Lung (tissue), 12 donors: ENCODE data around the gene NFIB. TPM values are rescaled to one million over a fixed set of nuclear protein-coding genes. Genes with fewer than 3 reads are reported as not detected.

Experiments
- ATAC-seq: fragments of 200-7000 bp; cut with Tn5 transposase; one replicate; pipeline ENCODE4 v1.9.1; 2020; ENCODE audit warnings: moderate number of reproducible peaks; ENCODE audit not compliant: insufficient read depth, low FRiP score
- DNase-seq, 3 donors: peaks; one replicate each; pipeline ENCODE4 v3.0.0-alpha.2; 2013 to 2017
- H3K27ac ChIP-seq, 2 donors: one replicate each; pipeline ENCODE4 v1.5.1; 2013; ENCODE audit warnings: mild to moderate bottlenecking in 2 of 2, moderate library complexity in 2 of 2, control low read depth in 1 of 2, inconsistent platforms in 1 of 2, low read depth in 1 of 2, low read length in 1 of 2
- H3K27me3 ChIP-seq, 3 donors: one replicate each; pipeline ENCODE4 v1.5.1; 2013; ENCODE audit warnings: low read length in 2 of 3; ENCODE audit not compliant: control insufficient read depth in 3 of 3, insufficient read depth in 3 of 3
- H3K36me3 ChIP-seq, 4 donors: one replicate each; pipeline ENCODE4 v1.5.1; 2013; ENCODE audit warnings: low read length in 4 of 4, mild to moderate bottlenecking in 1 of 4, moderate library complexity in 1 of 4; ENCODE audit not compliant: control insufficient read depth in 4 of 4, insufficient read depth in 4 of 4
- H3K4me1 ChIP-seq, 5 donors: one replicate each; pipeline ENCODE4 v1.5.1; 2013; ENCODE audit warnings: low read length in 5 of 5, mild to moderate bottlenecking in 2 of 5, moderate library complexity in 1 of 5; ENCODE audit not compliant: control insufficient read depth in 5 of 5, insufficient read depth in 5 of 5
- H3K4me3 ChIP-seq: one replicate; pipeline ENCODE4 v1.5.1; 2013; ENCODE audit warnings: mild to moderate bottlenecking, control low read depth, moderate library complexity
- H3K9ac ChIP-seq, 2 donors: one replicate each; pipeline ENCODE4 v1.5.1; 2013; ENCODE audit warnings: low read length in 2 of 2, control low read depth in 1 of 2; ENCODE audit not compliant: insufficient read depth in 1 of 2
- H3K9me3 ChIP-seq, 4 donors: one replicate each; pipeline ENCODE4 v1.5.1; 2013; ENCODE audit warnings: low read length in 3 of 4, mild to moderate bottlenecking in 1 of 4, moderate library complexity in 1 of 4; ENCODE audit not compliant: control insufficient read depth in 4 of 4, insufficient read depth in 3 of 4
- WGBS, 2 donors: extraction: QIAGEN DNeasy Blood & Tissue Kit; methylation state at CpG; one replicate each; pipeline ENCODE4 v1.1.7; 2013; 5-methylcytosine and 5-hydroxymethylcytosine counted together
- polyA plus RNA-seq, 2 donors: library from polyadenylated mRNA; stranded (reverse); fragments of 200-250 nt; gene quantifications; one replicate each; pipeline ENCODE4 v1.2.1, GENCODE V29; 2013
- total RNA-seq, 2 donors: library from RNA; depleted of rRNA in 1 of 2; stranded (reverse); fragments of >200 nt in 1 of 2; gene quantifications; one replicate each; pipeline ENCODE4 v1.2.1, GENCODE V29; 2014 to 2021
- TF ChIP-seq, protein P1 (sequence below): IDR thresholded peaks from 2 replicates; pipeline ENCODE4 v1.5.1; 2012; ENCODE audit warnings: mild to moderate bottlenecking; ENCODE audit errors: control extremely low read depth, extremely low read depth
- donor health status: control.
- donor health status: control.
- donor health status: Bipolar disorder and iron deficiency.
- donor health status: healthy.
- donor health status: DM: yes; HTN: yes; CAD: no.

The NFIB gene
- total and polyA plus RNA-seq, 4 donors: 7.3 to 189 (median 51.0) TPM

- peak; percentile 64 for ATAC-seq
- H3K27me3 ChIP-seq: no peaks in the 10 kb centered on the region
- H3K4me3 ChIP-seq: no peak overlapping the region
- peak; percentile 91 to 97 (median 96) for DNase-seq
- H3K27ac ChIP-seq: peak overlapping the region; percentile 83 to 91
- TF ChIP-seq, protein P1, sequence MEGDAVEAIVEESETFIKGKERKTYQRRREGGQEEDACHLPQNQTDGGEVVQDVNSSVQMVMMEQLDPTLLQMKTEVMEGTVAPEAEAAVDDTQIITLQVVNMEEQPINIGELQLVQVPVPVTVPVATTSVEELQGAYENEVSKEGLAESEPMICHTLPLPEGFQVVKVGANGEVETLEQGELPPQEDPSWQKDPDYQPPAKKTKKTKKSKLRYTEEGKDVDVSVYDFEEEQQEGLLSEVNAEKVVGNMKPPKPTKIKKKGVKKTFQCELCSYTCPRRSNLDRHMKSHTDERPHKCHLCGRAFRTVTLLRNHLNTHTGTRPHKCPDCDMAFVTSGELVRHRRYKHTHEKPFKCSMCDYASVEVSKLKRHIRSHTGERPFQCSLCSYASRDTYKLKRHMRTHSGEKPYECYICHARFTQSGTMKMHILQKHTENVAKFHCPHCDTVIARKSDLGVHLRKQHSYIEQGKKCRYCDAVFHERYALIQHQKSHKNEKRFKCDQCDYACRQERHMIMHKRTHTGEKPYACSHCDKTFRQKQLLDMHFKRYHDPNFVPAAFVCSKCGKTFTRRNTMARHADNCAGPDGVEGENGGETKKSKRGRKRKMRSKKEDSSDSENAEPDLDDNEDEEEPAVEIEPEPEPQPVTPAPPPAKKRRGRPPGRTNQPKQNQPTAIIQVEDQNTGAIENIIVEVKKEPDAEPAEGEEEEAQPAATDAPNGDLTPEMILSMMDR: no peak
- peaks cover 0 to 7% (median 2%) of the 10 kb centered on the region in 4 donors for H3K36me3 ChIP-seq
- H3K4me1 ChIP-seq: peaks cover 7 to 73% (median 17%) of the 10 kb centered on the region in 5 donors
- peak overlapping the region in 1 of 2 donors; percentile 40 for H3K9ac ChIP-seq
- no peaks in the 10 kb centered on the region for H3K9me3 ChIP-seq
- WGBS, 2 donors: 33 to 67% methylated on average over 10 of the region's 10 CpGs
Measured at GRCh38 chr9:14251154-14252071, 62.5 kb downstream of the NFIB start.

- Histone ChIP-seq H3K9me3 (no peaks in the 10 kb centered on the region), H3K36me3 (peaks cover 0 to 7% (median 2%) of the 10 kb centered on the region in 4 donors), H3K4me3 (no peak overlapping the region), H3K4me1 (peaks cover 8 to 71% (median 16%) of the 10 kb centered on the region in 5 donors), H3K27ac (peak overlapping the region in 1 of 2 donors; percentile 48), H3K27me3 (no peaks in the 10 kb centered on the region), H3K9ac (no peak overlapping the region)
- DNase-seq (no peak), ATAC-seq (no peak)
- TF ChIP-seq, protein P1: no peak
- 66 to 73% methylated on average over 1 of the region's 1 CpG for WGBS, 2 donors
Measured at GRCh38 chr9:14250794-14251153, 63.2 kb downstream of the NFIB start.

- no peaks in the 10 kb centered on the region for H3K27me3 ChIP-seq
- TF ChIP-seq, protein P1: no peak
- H3K36me3 ChIP-seq: peaks cover 0 to 4% (median 2%) of the 10 kb centered on the region in 4 donors
- no peak overlapping the region for H3K4me3 ChIP-seq
- no peak overlapping the region for H3K9ac ChIP-seq
- peaks cover 8 to 71% (median 21%) of the 10 kb centered on the region in 5 donors for H3K4me1 ChIP-seq
- DNase-seq: no peak
- ATAC-seq: no peak
- 75 to 82% methylated on average over 2 of the region's 2 CpGs for WGBS, 2 donors
- H3K9me3 ChIP-seq: no peaks in the 10 kb centered on the region
- no peak overlapping the region for H3K27ac ChIP-seq
Measured at GRCh38 chr9:14249527-14249926, 64.4 kb downstream of the NFIB start.
